Ovary (tissue), 3 donors: Measurements from ENCODE around the gene MEIOB.

Experiments
- EP300 ChIP-seq: sonication (generic); formaldehyde crosslinking; IDR thresholded peaks from one replicate; pipeline ENCODE4 v1.6.1; 2017; ENCODE audit warnings: antibody characterized with exemption
- POLR2A ChIP-seq: fragments of 450-650 bp; IDR thresholded peaks from one replicate; pipeline ENCODE4 v1.6.1; 2017; ENCODE audit warnings: antibody characterized with exemption, mild to moderate bottlenecking, moderate library complexity
- TF ChIP-seq, protein P1 (sequence below), 3 donors: fragments of 450-650 bp in 2 of 3; fragments of 200-600 bp in 1 of 3; IDR thresholded peaks; one replicate each; pipeline versions ENCODE4 v1.5.1 to v1.8.0; 2016 to 2022; ENCODE audit warnings: antibody characterized with exemption in 3 of 3, mild to moderate bottlenecking in 1 of 3
- donor health status: DM: no; HTN: no; CAD: no.

GRCh38 chr16:1895068-1895467 lies 23.1 kb upstream of the MEIOB start:
- TF ChIP-seq POLR2A (no peak), EP300 (no peak)
- TF ChIP-seq, protein P1, sequence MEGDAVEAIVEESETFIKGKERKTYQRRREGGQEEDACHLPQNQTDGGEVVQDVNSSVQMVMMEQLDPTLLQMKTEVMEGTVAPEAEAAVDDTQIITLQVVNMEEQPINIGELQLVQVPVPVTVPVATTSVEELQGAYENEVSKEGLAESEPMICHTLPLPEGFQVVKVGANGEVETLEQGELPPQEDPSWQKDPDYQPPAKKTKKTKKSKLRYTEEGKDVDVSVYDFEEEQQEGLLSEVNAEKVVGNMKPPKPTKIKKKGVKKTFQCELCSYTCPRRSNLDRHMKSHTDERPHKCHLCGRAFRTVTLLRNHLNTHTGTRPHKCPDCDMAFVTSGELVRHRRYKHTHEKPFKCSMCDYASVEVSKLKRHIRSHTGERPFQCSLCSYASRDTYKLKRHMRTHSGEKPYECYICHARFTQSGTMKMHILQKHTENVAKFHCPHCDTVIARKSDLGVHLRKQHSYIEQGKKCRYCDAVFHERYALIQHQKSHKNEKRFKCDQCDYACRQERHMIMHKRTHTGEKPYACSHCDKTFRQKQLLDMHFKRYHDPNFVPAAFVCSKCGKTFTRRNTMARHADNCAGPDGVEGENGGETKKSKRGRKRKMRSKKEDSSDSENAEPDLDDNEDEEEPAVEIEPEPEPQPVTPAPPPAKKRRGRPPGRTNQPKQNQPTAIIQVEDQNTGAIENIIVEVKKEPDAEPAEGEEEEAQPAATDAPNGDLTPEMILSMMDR (IDR thresholded peaks at IDR 0.05): no peak
